Esophagus muscularis mucosa (tissue), 3 donors: Measurements from ENCODE around the gene GNG7.

ENCODE experiments used
- POLR2A ChIP-seq: fragments of 450-650 bp; IDR thresholded peaks from one replicate; pipeline ENCODE4 v1.6.1; 2017; ENCODE audit warnings: antibody characterized with exemption, moderate library complexity, mild to moderate bottlenecking, low read depth
- TF ChIP-seq, protein P1 (sequence below), 3 experiments: fragments of 200-600 bp in 2 of 3; fragments of 450-650 bp in 1 of 3; sonication (generic) in 2 of 3; IDR thresholded peaks; one replicate each; pipeline ENCODE4 v1.5.1; 2017 to 2019; ENCODE audit warnings: antibody characterized with exemption in 3 of 3, mild to moderate bottlenecking in 2 of 3, moderate library complexity in 1 of 3

DNA sequence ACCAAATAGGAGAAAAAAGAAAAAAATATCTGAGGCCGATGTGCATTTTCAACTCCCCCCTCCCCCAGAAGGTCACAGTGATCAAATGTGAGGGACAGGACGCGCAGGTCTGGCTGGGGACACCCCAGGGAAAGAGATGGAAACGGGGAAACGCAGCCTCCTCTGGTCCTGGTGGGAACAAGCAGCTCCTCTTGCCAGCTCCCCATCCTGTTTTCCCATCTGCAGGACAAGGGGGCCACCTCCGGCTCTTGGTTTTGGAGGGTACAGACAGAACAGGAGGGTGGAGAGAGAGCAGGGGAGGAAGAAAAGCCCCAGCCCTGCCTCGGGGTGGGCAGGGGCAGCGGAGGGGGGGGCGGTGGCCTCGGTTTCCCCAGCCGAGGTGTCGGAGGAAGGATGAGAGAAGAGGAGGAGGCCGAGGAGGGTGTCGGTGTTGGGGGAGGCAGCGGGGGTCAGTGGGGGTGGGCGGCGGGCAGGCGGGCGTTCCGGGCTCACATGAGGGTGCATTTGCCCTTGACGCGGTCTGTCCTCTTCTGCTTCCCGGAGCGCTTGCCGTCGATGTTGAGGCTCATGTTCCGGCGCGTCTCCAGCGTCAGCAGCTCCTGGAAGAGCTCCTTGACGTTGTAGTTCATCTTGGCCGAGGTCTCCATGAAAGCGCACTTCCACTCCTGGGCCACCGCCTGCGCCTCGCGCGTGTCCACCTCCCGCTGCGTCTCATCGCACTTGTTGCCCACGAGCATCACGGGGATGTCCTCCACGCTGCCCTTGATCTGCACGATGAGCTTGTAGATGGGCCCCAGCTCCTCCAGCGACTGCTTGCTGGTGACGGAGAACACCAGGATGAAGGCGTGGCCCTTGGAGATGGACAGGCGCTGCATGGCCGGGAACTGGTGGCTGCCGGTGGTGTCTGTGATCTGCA is 14.5 kb upstream of the GNG7 start:
- no peak for TF ChIP-seq POLR2A
- TF ChIP-seq, protein P1, sequence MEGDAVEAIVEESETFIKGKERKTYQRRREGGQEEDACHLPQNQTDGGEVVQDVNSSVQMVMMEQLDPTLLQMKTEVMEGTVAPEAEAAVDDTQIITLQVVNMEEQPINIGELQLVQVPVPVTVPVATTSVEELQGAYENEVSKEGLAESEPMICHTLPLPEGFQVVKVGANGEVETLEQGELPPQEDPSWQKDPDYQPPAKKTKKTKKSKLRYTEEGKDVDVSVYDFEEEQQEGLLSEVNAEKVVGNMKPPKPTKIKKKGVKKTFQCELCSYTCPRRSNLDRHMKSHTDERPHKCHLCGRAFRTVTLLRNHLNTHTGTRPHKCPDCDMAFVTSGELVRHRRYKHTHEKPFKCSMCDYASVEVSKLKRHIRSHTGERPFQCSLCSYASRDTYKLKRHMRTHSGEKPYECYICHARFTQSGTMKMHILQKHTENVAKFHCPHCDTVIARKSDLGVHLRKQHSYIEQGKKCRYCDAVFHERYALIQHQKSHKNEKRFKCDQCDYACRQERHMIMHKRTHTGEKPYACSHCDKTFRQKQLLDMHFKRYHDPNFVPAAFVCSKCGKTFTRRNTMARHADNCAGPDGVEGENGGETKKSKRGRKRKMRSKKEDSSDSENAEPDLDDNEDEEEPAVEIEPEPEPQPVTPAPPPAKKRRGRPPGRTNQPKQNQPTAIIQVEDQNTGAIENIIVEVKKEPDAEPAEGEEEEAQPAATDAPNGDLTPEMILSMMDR (IDR thresholded peaks at IDR 0.05): no peak
